Peyer's patch (tissue), 4 donors: ENCODE data around the gene EFCAB8. TPM values are rescaled to one million over a fixed set of nuclear protein-coding genes. Genes with fewer than 3 reads are reported as not detected.

Experiments
- DNase-seq, 3 donors: peaks; one replicate each; pipeline ENCODE4 v3.0.0-alpha.2; 2017 to 2019
- H3K27ac ChIP-seq, 4 donors: fragments of 200-600 bp; sonication (generic); one replicate each; pipeline ENCODE4 v1.5.1; 2016 to 2019
- H3K27me3 ChIP-seq, 2 donors: fragments of 200-600 bp; sonication (generic); one replicate each; pipeline ENCODE4 v1.5.1; 2019
- H3K36me3 ChIP-seq, 3 donors: fragments of 200-600 bp; sonication (generic); one replicate each; pipeline ENCODE4 v1.5.1; 2016 to 2019
- H3K4me1 ChIP-seq, 4 donors: fragments of 200-600 bp; sonication (generic); one replicate each; pipeline ENCODE4 v1.5.1; 2016 to 2019
- H3K4me3 ChIP-seq, 4 donors: fragments of 200-600 bp; sonication (generic); 1 replicate in 3 of 4; 2 replicates in 1 of 4; pipeline ENCODE4 v1.5.1; 2016 to 2019; ENCODE audit warnings: mild to moderate bottlenecking in 1 of 4
- H3K9me3 ChIP-seq, 4 donors: fragments of 200-600 bp; sonication (generic); one replicate each; pipeline ENCODE4 v1.5.1; 2016 to 2019; ENCODE audit warnings: mild to moderate bottlenecking in 1 of 4
- POLR2A ChIP-seq, 2 donors: fragments of 450-650 bp; IDR thresholded peaks; one replicate each; pipeline ENCODE4 v1.5.1; 2017; ENCODE audit warnings: antibody characterized with exemption in 2 of 2, mild to moderate bottlenecking in 2 of 2, moderate library complexity in 2 of 2
- total RNA-seq, 4 donors: library from RNA; depleted of rRNA; stranded (reverse); fragments of >200 nt; gene quantifications; one replicate each; pipeline ENCODE4 v1.1.0, GENCODE V29; 2016
- TF ChIP-seq, protein P1 (sequence below), 6 experiments: fragments of 450-650 bp in 4 of 6; fragments of 200-600 bp in 2 of 6; sonication (generic) in 1 of 6; IDR thresholded peaks; one replicate each; pipeline ENCODE4 v1.5.1; 2017 to 2019; ENCODE audit warnings: antibody characterized with exemption in 6 of 6, mild to moderate bottlenecking in 3 of 6, moderate library complexity in 1 of 6

The EFCAB8 gene
- total RNA-seq, 4 donors from 2014 or later: 0.83 TPM; not detected in 3

DNA sequence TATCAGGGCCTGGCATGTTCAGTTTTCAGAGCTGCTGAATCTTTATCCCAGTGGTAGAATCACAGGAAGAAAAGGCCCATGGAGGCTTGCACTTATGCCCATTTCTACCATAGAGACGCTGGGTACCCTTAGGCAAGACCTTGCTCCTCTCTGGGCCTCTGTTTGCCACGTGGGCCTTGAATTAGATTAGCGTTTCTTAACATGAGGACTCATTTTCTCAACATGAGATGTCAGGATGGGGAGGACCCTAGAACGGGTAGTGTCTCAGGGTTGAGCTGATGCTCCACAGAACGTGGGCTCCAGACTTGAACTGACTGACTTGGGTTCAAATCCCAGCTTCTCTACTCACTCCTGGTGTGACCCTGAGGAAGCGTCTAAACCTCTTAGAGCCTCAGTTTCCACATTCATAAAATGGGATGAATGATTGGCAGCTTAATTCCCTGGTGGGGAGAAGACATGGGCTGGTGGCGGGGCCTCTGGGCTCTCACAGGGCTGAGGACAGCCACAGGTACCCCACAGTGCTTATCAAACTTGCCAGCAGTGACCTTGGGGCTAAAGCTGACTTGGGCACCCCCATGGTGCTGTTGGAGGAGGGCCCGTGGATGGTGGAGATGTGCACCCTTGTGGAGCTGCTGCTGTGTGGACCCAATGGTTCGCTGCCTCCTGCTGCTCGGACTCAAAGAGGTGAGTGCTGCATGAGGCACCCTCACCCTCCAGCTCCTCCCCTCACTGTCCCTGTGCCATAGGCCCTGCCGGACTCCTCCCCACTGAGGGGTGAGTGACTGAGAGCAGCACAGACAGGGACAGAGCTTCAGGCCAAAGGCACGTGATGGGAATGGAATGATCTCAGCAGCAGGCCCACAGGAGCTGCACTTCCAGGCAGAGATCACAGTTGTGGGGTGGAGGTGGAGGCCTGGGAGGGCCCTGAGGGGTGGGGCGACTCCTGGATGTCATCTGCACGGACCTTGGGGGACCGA is 117.3 kb downstream of the EFCAB8 start:
- H3K9me3 ChIP-seq: peaks cover 0 to 6% (median 0%) of the 10 kb centered on the region in 4 donors
- peak in 1 of 3 donors; percentile 35 for DNase-seq
- H3K4me3 ChIP-seq: no peak overlapping the region
- H3K36me3 ChIP-seq: no peaks in the 10 kb centered on the region
- H3K27ac ChIP-seq: no peak overlapping the region
- H3K27me3 ChIP-seq: no peaks in the 10 kb centered on the region
- no peak for TF ChIP-seq POLR2A (IDR thresholded peaks at IDR 0.05)
- TF ChIP-seq, protein P1, sequence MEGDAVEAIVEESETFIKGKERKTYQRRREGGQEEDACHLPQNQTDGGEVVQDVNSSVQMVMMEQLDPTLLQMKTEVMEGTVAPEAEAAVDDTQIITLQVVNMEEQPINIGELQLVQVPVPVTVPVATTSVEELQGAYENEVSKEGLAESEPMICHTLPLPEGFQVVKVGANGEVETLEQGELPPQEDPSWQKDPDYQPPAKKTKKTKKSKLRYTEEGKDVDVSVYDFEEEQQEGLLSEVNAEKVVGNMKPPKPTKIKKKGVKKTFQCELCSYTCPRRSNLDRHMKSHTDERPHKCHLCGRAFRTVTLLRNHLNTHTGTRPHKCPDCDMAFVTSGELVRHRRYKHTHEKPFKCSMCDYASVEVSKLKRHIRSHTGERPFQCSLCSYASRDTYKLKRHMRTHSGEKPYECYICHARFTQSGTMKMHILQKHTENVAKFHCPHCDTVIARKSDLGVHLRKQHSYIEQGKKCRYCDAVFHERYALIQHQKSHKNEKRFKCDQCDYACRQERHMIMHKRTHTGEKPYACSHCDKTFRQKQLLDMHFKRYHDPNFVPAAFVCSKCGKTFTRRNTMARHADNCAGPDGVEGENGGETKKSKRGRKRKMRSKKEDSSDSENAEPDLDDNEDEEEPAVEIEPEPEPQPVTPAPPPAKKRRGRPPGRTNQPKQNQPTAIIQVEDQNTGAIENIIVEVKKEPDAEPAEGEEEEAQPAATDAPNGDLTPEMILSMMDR (IDR thresholded peaks at IDR 0.05): no peak
- H3K4me1 ChIP-seq: peaks cover 0 to 17% (median 12%) of the 10 kb centered on the region in 4 donors

DNA sequence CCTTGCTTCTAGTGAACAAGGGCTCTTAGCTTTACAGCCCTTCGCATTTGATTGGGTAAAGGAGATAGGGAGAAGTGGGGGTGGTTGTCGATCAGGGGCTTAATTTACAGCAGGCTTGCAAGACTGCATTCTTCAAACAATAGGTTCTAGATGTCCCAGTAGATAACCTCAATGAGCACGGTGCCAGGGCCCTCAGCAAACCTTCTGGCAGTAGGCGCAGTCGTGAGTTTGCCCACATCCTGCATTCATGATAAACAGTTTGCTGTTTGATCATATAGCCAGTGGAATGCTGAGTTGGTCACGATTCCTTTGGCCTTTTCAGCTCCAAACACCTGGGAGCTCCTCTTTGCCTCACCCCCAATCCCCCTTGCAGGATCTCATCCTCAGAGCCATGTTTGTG is 118.0 kb downstream of the EFCAB8 start:
- DNase-seq: peak in 1 of 3 donors; percentile 43
- no peak overlapping the region for H3K4me3 ChIP-seq
- H3K27ac ChIP-seq: no peak overlapping the region
- H3K36me3 ChIP-seq: no peaks in the 10 kb centered on the region
- H3K9me3 ChIP-seq: peaks cover 0 to 6% (median 0%) of the 10 kb centered on the region in 4 donors
- peaks cover 0 to 10% (median 7%) of the 10 kb centered on the region in 4 donors for H3K4me1 ChIP-seq
- no peaks in the 10 kb centered on the region for H3K27me3 ChIP-seq
- no peak for TF ChIP-seq POLR2A (IDR thresholded peaks at IDR 0.05)
- TF ChIP-seq, protein P1 (IDR thresholded peaks at IDR 0.05): no peak

DNA sequence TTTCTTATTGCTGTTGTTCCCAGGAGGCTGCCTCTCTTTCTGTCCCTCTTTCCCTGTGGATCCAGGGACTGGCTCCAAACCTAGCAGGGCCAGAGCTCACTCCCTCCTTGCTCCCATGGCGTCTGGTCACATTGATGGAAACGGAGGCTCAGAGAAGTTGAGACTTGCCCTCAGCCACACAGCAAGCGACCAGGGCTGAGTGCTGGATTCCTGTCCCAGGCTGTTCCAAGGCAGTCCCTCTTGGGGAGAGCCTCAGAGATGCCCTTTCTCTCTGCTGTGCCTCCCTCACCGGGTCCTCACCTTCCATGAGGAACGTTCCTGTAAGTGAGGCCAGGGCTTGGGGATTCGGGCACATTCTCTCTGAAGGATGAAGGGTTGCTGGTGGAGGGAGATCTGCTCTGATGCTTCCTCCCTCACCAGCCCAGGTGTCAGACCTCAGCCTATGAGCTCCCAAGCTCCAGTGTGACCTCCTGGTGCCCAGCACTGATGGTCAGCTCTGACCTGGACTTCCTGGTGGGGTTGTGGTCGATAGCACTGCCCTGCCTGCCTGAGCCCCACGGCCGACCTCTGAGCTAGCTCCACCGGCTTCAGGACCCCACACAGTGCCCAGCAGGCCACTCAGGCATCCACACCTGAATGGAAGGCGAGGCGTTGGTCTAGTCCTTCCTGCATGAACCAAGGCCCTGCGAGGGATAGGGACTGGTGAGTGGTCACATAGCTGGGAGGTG is 118.7 kb downstream of the EFCAB8 start:
- TF ChIP-seq, protein P1 (IDR thresholded peaks at IDR 0.05): no peak
- no peak for TF ChIP-seq POLR2A (IDR thresholded peaks at IDR 0.05)
- Histone ChIP-seq H3K9me3 (peaks cover 0 to 6% (median 0%) of the 10 kb centered on the region in 4 donors), H3K27ac (no peak overlapping the region), H3K27me3 (no peaks in the 10 kb centered on the region), H3K4me1 (peaks cover 0 to 7% (median 5%) of the 10 kb centered on the region in 4 donors), H3K4me3 (no peak overlapping the region), H3K36me3 (no peaks in the 10 kb centered on the region)
- DNase-seq: peak in 1 of 3 donors; percentile 44

DNA sequence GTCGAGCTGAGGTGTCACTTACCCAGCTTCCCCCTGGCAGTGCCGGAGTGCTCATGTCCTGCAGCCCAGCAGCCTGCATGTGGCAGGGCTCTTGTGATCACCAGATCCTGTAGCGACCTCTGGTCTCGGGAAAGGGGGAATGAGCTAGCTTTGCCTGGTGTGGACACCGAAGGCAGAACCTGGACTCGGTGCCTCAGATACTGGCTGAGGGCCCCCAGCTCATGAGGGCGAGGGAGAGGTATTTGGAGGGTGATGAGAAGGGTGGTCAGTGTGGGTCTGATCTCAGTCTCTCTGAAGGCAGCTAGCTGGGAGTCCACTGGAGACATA is 119.2 kb downstream of the EFCAB8 start:
- H3K27me3 ChIP-seq: no peaks in the 10 kb centered on the region
- H3K9me3 ChIP-seq: peaks cover 0 to 6% (median 0%) of the 10 kb centered on the region in 4 donors
- no peak overlapping the region for H3K4me3 ChIP-seq
- peaks cover 0 to 2% (median under 1%) of the 10 kb centered on the region in 4 donors for H3K4me1 ChIP-seq
- no peak overlapping the region for H3K27ac ChIP-seq
- DNase-seq: no peak
- TF ChIP-seq POLR2A (IDR thresholded peaks at IDR 0.05): no peak
- TF ChIP-seq, protein P1 (IDR thresholded peaks at IDR 0.05): no peak
- H3K36me3 ChIP-seq: no peaks in the 10 kb centered on the region

DNA sequence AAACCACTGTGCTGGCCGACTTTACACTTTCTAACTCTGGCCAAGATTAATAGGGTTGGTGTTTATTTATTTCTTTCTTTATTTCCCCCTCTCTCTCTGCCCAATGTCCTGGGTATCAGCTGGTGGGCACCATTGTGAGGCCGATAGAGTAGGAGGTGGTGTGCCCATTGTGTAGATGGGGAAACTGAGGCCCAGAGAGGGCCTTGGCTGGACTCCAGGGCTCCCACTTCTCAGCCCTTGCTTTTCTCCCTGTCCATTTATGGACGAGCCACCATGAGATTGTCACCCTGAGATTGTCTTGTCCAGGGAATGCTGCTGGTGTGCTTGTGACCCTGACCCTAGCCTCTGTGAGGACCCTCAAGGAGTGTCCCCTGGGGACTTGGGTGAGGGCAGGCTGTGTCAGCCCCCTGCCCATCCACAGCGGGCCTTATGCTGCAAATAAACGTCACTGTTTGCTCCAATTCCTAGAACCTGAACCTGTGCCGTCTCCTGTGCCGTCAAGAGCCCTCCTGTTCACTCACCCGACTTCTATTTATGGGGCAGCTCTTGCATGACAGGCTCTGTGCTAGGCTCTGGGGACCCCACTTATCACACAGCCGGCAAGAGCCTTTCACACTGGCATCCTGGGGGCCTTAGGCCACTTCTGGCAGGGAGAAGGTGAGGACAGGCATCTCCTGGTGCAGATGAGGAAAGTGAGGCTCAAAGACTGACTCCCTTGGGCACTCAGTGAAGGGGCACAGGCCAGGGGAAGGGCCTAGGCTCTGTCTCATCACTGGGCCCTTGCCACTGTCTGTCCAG is 120.7 kb downstream of the EFCAB8 start:
- H3K36me3 ChIP-seq: no peaks in the 10 kb centered on the region
- H3K9me3 ChIP-seq: peaks cover 0 to 6% (median 0%) of the 10 kb centered on the region in 4 donors
- H3K27me3 ChIP-seq: no peaks in the 10 kb centered on the region
- no peak overlapping the region for H3K27ac ChIP-seq
- TF ChIP-seq, protein P1 (IDR thresholded peaks at IDR 0.05): no peak
- TF ChIP-seq POLR2A (IDR thresholded peaks at IDR 0.05): no peak
- no peaks in the 10 kb centered on the region for H3K4me1 ChIP-seq
- no peak overlapping the region for H3K4me3 ChIP-seq
- DNase-seq: peak in 1 of 3 donors; percentile 10
